ENCODE results near the gene SLC44A4.

DNA sequence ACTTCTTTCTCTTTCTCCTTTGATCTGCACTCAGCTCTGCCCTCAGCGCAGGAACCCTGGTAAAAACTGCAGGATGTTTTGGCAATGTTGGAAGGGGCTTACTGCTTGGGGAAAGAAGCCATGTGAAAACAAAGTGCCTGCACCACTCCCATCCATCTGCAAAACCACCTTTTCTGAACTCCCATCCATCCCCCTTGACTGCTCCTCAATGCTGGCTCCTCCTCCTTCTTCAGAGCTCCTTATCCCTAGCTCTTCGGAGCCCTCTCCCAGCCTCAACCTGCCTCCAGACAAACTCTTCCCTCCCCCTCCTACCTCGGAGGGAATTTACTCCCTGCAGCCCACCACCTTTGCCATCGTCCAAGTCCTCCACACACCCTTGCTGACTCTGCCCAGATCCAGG lies 27.3 kb upstream of the SLC44A4 start:
- TF ChIP-seq, protein P1, sequence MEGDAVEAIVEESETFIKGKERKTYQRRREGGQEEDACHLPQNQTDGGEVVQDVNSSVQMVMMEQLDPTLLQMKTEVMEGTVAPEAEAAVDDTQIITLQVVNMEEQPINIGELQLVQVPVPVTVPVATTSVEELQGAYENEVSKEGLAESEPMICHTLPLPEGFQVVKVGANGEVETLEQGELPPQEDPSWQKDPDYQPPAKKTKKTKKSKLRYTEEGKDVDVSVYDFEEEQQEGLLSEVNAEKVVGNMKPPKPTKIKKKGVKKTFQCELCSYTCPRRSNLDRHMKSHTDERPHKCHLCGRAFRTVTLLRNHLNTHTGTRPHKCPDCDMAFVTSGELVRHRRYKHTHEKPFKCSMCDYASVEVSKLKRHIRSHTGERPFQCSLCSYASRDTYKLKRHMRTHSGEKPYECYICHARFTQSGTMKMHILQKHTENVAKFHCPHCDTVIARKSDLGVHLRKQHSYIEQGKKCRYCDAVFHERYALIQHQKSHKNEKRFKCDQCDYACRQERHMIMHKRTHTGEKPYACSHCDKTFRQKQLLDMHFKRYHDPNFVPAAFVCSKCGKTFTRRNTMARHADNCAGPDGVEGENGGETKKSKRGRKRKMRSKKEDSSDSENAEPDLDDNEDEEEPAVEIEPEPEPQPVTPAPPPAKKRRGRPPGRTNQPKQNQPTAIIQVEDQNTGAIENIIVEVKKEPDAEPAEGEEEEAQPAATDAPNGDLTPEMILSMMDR (conservative IDR thresholded peaks at IDR 0.05; ENCODE audit: low read depth, low read length), result no peak
- no peak for TF ChIP-seq EZH2 (IDR thresholded peaks at IDR 0.05; ENCODE audit: borderline replicate concordance, low read depth, low read length, poor library complexity, severe bottlenecking)

Data from A673 (cell line).